Right lobe of liver (tissue), 4 donors: ENCODE data around the gene SH3PXD2A.

ENCODE experiments used
- CTCF ChIP-seq, 4 donors: fragments of 200-600 bp in 3 of 4; fragments of 450-650 bp in 1 of 4; IDR thresholded peaks; one replicate each; pipeline versions ENCODE4 v1.5.1 to v1.8.0; 2016 to 2022; ENCODE audit warnings: antibody characterized with exemption in 4 of 4, mild to moderate bottlenecking in 2 of 4
- POLR2A ChIP-seq: fragments of 450-650 bp; IDR thresholded peaks from one replicate; pipeline ENCODE4 v1.6.1; 2017; ENCODE audit warnings: antibody characterized with exemption, mild to moderate bottlenecking
- donor health status: DM: no; HTN: no; CAD: no.
- donor health status: DM: no; HTN: no; CAD: no.
- donor health status: DM: no; HTN: yes; CAD: no.

DNA sequence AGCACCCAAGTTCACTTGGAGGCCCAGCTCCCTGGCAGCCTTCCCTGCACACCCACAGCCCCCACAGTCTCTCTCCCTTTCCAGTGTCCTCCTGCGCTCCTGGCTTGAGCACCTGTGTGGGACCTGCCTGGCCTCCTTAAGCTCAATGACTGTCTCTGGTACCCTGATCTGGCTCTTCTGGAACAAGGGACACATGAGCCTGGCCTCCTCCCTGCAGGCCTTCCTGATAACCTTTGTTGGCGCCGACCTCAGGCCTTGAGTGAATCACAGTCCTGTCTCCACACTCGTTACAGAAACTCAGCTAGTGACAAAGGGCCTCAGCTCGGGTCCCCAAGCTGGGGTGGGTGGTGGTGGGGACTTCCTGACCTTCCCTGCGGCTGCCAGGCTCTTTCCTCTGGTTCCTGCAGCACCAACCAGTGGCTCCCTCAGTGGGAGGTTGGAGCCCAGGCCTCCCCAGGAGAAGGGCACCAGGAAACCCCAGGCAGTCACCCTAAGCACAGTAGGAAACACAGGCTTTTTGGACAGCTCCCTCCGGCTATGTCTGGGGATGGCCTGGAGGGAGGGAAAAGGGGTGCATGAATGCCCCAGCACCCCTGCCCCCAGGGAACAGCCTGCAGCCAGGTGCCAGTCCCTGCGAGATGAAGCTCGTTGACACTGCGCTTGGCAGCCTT lies 147.3 kb downstream of the SH3PXD2A start:
- TF ChIP-seq CTCF (IDR thresholded peaks at IDR 0.05) (no peak), POLR2A (no peak)
